ENCODE results near the gene SEC61A1.

SEC61A1 gene

GRCh38 chr3:128067489-128067888 lies 15.3 kb downstream of the SEC61A1 start:
- Histone ChIP-seq H3K4me3 (ENCODE audit: low read length, poor library complexity, severe bottlenecking) (no peak overlapping the region), H3K9ac (ENCODE audit: low read depth, low read length, poor library complexity, severe bottlenecking) (no peak overlapping the region), H3K79me2 (ENCODE audit: insufficient read depth, low read length) (no peaks in the 10 kb centered on the region; the same call in 1 of the 2 replicates), H3K9me2 (replicated peaks; ENCODE audit: low read depth, low read length) (no peaks in the 10 kb centered on the region), H3K36me3 (ENCODE audit: insufficient read depth, low read length) (peaks cover 99% of the 10 kb centered on the region), H3K9me3 (ENCODE audit: insufficient read depth, low read depth, low read length) (no peaks in the 10 kb centered on the region), H3K4me1 (ENCODE audit: insufficient read depth, low read length, poor library complexity, severe bottlenecking) (no peaks in the 10 kb centered on the region), H3K4me2 (ENCODE audit: low read depth, low read length, poor library complexity, severe bottlenecking) (no peak overlapping the region), H4K20me1 (ENCODE audit: insufficient read depth, low read length, poor library complexity, severe bottlenecking) (peaks cover 11% of the 10 kb centered on the region), H2AFZ (ENCODE audit: low read length) (no peak overlapping the region), H3K27me3 (ENCODE audit: insufficient read depth, low read length, poor library complexity, severe bottlenecking) (no peaks in the 10 kb centered on the region), H3F3A (ENCODE audit: low read depth) (no peaks in the 10 kb centered on the region)
- no peak for TF ChIP-seq CTCF (conservative IDR thresholded peaks at IDR 0.05; ENCODE audit: low read length)
- no peak for TF ChIP-seq EZH2phosphoT487 (IDR thresholded peaks at IDR 0.05; ENCODE audit: borderline replicate concordance)

- H3K9me2 ChIP-seq (replicated peaks; ENCODE audit: low read depth, low read length), result no peaks in the 10 kb centered on the region
- H3K36me3 ChIP-seq (ENCODE audit: insufficient read depth, low read length), result peaks cover 97% of the 10 kb centered on the region
- no peak overlapping the region for H2AFZ ChIP-seq (ENCODE audit: low read length)
- no peak overlapping the region for H3K4me2 ChIP-seq (ENCODE audit: low read depth, low read length, poor library complexity, severe bottlenecking)
- H3K4me1 ChIP-seq (ENCODE audit: insufficient read depth, low read length, poor library complexity, severe bottlenecking), result no peaks in the 10 kb centered on the region
- H3K9ac ChIP-seq (ENCODE audit: low read depth, low read length, poor library complexity, severe bottlenecking), result no peak overlapping the region
- no peak overlapping the region for H3K4me3 ChIP-seq (ENCODE audit: low read length, poor library complexity, severe bottlenecking)
- TF ChIP-seq EZH2phosphoT487 (IDR thresholded peaks at IDR 0.05; ENCODE audit: borderline replicate concordance) (no peak), CTCF (conservative IDR thresholded peaks at IDR 0.05; ENCODE audit: low read length) (peak; percentile 76)
- H3K27me3 ChIP-seq (ENCODE audit: insufficient read depth, low read length, poor library complexity, severe bottlenecking), result no peaks in the 10 kb centered on the region
- no peaks in the 10 kb centered on the region for H3K9me3 ChIP-seq (ENCODE audit: insufficient read depth, low read depth, low read length)
- no peaks in the 10 kb centered on the region for H3F3A ChIP-seq (ENCODE audit: low read depth)
- peaks cover 11% of the 10 kb centered on the region for H4K20me1 ChIP-seq (ENCODE audit: insufficient read depth, low read length, poor library complexity, severe bottlenecking)
- no peaks in the 10 kb centered on the region; the same call in 1 of the 2 replicates for H3K79me2 ChIP-seq (ENCODE audit: insufficient read depth, low read length)
These were observed 16.0 kb downstream of the SEC61A1 start for GRCh38 chr3:128068156-128068620.

GRCh38 chr3:128069271-128069670 lies 17.0 kb downstream of the SEC61A1 start:
- Histone ChIP-seq H3K9ac (ENCODE audit: low read depth, low read length, poor library complexity, severe bottlenecking) (no peak overlapping the region), H3K36me3 (ENCODE audit: insufficient read depth, low read length) (peaks cover 86% of the 10 kb centered on the region), H3K9me3 (ENCODE audit: insufficient read depth, low read depth, low read length) (no peaks in the 10 kb centered on the region), H3F3A (ENCODE audit: low read depth) (no peaks in the 10 kb centered on the region), H3K4me3 (ENCODE audit: low read length, poor library complexity, severe bottlenecking) (no peak overlapping the region), H2AFZ (ENCODE audit: low read length) (no peak overlapping the region), H3K4me2 (ENCODE audit: low read depth, low read length, poor library complexity, severe bottlenecking) (no peak overlapping the region), H3K4me1 (ENCODE audit: insufficient read depth, low read length, poor library complexity, severe bottlenecking) (no peaks in the 10 kb centered on the region), H3K9me2 (replicated peaks; ENCODE audit: low read depth, low read length) (no peaks in the 10 kb centered on the region), H4K20me1 (ENCODE audit: insufficient read depth, low read length, poor library complexity, severe bottlenecking) (peaks cover 11% of the 10 kb centered on the region), H3K79me2 (ENCODE audit: insufficient read depth, low read length) (no peaks in the 10 kb centered on the region), H3K27me3 (ENCODE audit: insufficient read depth, low read length, poor library complexity, severe bottlenecking) (no peaks in the 10 kb centered on the region)
- TF ChIP-seq CTCF (conservative IDR thresholded peaks at IDR 0.05; ENCODE audit: low read length), result no peak
- TF ChIP-seq EZH2phosphoT487 (IDR thresholded peaks at IDR 0.05; ENCODE audit: borderline replicate concordance), result no peak

Measured in Loucy (cell line).